Activated T-cell treated with anti-CD3 and anti-CD28 coated beads for 48 hours (primary cell): Measurements from ENCODE around the gene C5AR2.
"Not testable (repeated sequence)": the region's sequence is repeated elsewhere in the genome, so short reads cannot be mapped to it uniquely, and the experiment has no call there.

ENCODE experiments used
- DNase-seq: peaks from one replicate; pipeline ENCODE4 v3.0.0-alpha.2; 2020; ENCODE audit warnings: low read depth

Gene C5AR2

DNA sequence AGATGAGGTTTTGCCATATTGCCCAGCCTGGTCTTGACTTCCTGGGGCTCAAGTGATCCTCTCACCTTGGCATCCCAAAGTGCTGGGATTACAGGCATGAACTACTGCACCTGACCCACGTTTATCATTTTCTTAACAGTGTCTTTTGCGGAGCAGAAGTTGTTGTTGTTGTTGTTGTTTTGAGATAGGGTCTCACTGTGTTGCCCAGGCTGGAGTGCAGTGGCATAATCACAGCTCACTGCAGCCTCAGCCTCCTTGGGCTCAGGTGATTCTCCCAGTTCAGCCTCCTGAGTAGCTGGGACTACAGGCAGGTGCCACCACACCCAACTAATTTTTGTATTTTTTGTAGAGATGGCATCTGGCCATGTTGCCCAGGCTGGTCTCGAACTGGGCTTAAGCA lies 55.6 kb downstream of the C5AR2 start:
- not testable (repeated sequence) for DNase-seq

- not testable (repeated sequence) for DNase-seq
These were observed 56.7 kb downstream of the C5AR2 start for GRCh38 chr19:47388721-47389120.

DNA sequence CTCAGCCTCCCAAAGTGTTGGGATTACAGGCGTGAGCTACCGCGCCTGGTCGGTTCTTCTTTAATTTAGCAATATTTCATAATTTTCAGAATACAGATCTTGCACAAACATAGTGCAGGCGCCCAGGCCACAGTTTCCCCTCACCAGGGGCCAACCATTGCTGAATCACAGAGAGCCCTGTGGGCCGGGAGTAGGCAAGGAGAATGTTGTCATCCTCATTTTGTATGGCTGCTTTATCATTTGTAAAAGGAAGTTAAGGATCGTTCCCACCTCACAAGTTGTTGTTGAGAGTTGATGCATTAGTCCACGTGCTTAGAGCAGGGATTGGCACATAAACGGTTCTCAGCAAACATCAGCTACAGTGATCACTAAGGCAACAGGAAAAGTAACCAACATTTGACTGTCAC lies 57.2 kb downstream of the C5AR2 start:
- DNase-seq, result no peak

GRCh38 chr19:47390533-47391488 lies 58.8 kb downstream of the C5AR2 start:
- DNase-seq, result no peak

DNA sequence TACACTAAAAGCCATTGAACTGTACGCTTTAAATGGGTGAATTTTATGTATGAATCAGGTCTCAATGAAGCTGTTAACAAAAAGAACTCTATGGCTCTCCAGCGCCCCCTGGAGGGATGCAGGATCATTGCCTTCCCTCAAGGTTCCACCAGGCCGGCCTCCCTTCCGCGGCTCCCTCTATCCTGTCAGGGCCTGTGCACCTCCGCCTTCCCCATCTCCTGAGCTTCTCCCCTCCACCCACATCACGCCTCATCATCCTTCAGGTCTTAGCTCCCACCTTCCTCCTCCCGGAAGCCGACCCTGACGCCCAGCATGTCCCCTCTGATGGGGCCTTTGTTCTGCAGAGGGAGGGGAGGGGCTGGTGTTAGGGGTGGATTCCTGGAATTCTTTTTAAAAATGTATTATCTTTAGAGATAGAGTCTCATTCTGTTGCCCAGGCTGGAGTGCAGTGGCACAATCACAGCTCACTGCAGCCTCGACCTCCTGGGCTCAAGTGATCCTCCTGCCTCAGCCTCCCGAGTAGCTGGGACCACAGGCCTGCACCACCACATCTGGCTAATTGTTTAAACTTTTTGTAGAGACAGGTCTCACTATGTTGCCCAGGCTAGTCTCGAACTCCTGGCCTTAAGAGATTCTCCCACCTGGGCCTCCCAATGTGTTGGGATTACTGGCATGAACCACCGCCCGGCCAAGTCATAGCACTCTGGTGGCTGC lies 59.7 kb downstream of the C5AR2 start:
- DNase-seq, result peak; percentile 75
